Measurements from ENCODE around the gene LRRIQ4.

The LRRIQ4 gene

DNA sequence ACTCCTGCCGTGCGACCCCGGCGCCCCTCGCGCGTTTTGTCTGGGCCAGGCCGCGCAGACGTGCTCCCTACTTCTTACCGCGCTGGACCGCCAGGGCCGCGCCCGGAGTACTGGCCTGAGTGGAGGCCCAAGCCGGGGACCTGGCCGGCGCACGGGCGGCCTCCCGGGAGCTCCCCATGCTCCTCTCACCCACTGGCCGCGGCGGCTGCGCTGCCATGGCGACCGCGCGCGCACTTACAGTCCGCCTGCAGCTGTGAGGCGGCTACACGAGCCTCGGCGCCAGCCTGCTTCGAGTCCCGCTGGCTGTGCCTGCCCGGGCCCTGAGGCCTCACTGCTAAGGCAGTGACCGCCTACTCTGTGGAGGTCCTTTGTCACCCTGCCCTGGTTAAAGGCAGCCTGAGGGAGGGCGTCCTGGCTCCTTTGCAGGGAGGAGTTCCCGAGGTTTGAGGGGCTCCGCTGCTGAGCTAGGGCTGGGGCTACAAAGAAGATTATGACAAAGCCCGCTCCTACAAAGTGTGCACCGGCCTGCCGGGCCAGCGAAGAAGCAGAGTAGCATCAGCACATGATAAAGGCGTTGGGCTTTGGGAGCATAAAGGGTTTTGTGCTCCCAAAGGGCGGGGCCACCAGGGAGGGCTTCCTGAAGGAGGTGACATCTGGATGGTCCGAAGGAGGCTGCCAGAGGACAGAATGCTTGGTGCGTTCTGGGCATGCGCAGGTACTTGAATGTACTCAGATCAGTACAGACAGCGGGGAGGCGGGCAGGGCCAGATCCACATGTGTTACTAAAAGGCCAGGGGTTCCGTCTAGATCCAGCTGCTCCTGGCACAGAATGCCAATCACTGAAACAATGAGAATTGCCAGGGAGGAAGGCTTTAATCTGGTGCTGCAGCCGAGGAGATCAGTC, at the start of gene LRRIQ4, which contains the start of gene LRRC34:
Gene LRRIQ4 (plus strand): TSS at position 539 of the 904 bp plus-strand sequence. CDS start 9,052 bp downstream, outside the sequence.
Gene LRRC34 (minus strand): TSS at position 573 of the 904 bp plus-strand sequence. CDS start 356 bp downstream, at position 217.
- DNase-seq (ENCODE audit: low read depth in 2 of 2), result peak; percentile 60 to 61

DNA sequence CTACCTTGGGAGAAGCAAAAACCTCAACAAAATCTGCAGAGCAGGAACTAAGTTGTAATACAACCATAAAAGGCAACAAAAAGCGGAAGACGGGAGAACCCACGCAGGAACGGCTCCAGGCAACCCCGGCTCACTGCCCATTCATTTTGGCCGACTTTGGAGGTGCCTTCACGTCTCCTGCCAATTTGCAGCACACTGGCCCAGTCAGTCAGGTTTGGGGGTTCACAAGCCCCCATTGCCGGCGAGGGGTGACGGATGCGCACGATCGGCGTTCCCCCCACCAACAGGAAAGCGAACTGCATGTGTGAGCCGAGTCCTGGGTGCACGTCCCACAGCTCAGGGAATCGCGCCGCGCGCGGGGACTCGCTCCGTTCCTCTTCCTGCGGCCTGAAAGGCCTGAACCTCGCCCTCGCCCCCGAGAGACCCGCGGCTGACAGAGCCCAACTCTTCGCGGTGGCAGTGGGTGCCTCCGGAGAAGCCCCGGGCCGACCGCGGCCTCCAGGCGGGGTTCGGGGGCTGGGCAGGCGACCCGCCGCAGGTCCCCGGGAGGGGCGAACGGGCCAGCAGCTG, 48.3 kb upstream of the LRRIQ4 start:
- peak; percentile 41 to 46 for DNase-seq (ENCODE audit: low read depth in 2 of 2)

DNA sequence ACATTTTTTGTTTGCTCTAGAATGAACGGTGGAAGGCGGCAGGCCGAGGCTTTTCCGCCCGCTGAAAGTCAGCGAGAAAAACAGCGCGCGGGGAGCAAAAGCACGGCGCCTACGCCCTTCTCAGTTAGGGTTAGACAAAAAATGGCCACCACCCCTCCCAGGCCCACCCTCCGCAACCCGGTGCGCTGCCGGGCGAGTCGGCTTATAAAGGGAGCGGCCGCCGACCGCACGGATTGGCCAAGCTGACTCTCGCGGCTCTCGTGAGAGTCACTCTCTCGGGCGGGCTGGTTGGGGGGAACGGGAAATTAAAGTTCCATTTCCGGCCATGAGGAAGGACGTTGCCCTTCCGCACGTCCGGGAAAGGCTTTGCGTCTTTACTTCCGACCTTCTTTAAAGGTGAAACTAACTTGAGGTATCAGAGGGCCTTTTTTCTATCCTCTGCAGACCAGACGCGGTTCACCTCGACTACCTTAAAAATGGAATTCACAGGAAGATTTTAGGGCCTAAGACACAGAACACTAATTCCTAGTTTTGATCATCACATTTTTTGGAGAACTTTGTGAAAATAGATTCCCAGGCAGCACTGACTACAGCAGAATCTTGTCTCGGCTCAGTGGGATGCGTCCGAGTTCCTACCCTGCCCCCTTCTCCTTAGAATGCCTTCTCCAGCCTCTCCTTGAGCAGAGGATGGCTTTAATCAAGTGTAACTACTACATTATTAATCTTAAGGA, 47.6 kb upstream of the LRRIQ4 start, which contains the start of gene TERC:
Gene TERC (minus strand): TSS at position 179 of the 731 bp plus-strand sequence.
- peak; percentile 82 to 83 for DNase-seq (ENCODE audit: low read depth in 2 of 2)

DNA sequence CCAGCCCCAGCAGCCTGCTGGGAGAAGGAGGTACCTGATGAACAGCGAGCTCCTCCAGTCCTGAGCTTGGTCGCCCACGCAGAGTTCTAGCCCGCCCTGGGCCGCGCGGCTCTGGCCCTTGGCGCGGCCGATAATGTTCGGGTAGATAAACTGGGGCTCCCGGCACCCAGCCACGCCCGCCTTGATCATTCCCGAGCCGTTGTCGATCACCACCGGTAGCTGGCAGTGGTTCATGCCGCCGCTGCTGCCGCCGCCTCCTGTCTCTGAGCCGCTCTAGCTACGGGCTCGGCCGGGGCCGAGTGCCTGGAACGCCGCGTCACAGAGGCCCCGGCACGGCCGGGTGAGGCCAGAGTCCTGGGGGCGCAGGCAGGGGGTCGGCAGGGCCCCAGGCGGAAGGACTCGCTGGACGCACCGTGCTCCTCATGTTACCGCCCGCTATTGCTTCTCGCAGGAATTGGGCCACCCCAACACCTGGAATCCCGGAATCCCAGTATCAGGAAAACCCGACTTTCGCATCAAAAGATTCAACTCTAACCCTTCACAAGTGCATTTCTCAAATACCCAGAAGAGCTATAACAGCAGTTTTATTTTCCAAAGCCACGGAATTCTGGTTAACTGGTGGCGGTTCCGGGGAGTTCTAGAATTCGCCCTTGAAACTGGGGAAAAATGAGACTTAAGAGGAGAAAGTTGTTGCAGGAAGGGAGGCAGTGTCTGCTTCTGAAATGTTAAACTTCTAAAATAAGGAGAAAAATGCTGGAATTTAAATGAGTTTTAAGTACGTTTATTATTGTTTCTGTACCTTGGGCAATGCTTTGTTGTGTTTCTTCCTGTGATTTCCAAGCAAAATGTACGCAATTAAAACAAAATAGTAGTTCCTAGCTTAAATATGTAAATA, 43.1 kb upstream of the LRRIQ4 start, which contains the start of gene ACTRT3:
Gene ACTRT3 (minus strand): TSS at position 275 of the 895 bp plus-strand sequence. CDS start 41 bp downstream, at position 234.
- peak; percentile 42 to 54 for DNase-seq (ENCODE audit: low read depth in 2 of 2)

DNA sequence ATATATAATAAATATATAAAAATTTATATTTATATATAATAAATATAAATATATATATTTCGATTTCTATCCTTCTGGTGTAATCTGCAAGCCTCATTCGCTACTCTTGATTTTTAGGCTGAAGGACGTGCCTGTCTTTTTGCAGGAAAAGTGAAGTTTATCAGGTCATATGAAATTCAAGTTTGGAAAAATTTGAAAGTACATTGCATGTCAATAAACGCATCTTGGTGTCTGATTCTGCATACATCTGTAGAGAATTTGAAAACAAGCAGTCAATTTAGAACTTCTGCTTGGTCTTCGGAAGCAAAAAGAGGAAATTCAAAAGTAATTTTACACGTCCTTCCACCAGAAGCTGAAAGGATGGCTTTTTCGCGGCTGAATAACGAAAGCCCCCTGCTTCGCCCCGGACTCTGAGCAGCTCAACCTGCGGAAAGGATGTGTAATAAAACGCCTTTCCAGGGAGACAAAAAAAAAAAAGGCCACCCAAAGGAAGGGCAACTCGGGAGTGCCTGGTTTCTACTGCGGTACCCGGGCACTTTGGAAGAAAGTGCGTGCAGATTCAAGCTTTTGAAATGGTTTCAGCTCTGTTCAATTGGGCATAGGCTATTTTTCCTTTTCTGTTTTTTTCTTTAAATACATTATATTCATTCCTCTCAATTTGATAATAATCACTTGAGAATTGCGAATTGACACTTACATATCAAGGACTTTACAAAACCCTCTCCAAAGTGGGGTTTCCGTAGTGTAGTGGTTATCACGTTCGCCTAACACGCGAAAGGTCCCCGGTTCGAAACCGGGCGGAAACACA, 41.0 kb upstream of the LRRIQ4 start:
- DNase-seq (ENCODE audit: low read depth in 2 of 2), result peak; percentile 50 to 78

DNA sequence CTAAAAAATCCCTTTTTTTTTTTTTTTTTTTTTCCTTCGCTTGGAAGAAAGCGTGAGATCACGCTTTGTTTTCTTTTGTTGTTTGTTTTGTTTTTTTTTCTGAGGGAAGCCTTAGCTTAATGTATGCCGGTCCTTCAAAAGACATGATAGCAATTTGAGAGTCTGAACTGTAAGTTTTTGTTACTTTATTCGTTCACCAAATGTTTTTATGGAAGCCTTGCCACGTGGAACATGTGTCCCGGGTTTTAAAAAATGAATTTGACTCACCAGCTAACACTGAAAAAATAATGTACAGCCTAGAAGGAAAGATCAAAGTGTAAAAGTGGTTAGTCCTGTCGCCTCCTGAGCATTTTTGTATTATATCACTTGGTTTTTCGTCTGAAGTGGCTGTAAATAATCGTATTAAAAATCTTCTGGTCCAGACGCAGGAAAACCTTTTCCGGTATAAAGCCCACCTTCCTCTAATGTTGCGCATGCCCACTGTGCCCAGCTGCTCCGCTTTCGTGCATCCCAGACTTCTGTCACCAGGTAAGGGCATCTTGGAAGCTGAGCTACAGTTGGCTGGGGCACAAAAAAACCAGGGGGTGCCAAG, 40.3 kb upstream of the LRRIQ4 start:
- DNase-seq (ENCODE audit: low read depth in 2 of 2), result no peak

DNA sequence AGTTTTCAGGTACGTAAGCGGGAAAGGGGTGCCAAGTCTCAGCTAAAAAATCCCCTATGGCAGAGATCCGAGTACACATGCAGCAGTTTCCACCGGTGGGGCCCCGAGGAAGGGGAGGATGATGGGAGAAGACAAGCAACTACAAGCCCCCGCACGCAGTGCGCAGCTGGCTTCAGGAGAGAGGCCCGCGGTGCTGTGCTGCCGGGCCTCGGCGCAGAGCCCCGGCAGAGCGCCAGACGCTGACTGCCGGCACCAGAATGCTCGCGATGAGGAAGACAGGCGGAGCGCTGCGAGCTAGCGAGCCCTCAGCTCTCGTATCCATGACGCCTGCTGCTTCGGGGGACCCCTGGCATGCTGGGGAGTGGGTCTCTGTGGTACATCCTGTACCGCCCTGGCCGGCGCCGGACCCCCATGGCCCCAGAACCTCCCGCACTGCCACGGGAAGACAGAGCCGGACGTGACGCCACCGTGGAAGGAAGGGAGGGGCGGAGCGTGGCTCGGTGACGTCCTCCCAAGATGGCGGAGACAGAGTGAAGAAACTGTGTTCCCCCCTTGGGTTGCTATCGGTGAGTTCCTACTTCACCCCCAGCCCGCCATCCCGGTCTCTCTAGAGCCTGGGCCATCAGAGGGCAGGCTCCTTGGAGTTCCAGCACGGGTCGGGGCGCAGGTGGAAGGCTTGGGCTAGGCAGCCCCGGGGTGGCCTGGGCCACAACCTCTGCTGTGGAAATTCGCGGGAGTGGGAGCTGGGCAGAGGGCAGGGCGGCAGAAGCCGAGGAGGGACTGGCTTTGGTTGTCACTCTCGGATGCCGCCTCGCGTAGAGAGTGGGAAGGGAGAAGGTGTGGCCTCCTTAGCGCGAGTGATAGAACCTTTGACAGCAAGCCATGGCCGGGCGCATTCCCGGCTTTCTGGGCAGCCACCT, 39.5 kb upstream of the LRRIQ4 start, which contains the start of gene MYNN:
Gene MYNN (plus strand): TSS at position 500 of the 920 bp plus-strand sequence. CDS start 900 bp downstream, outside the sequence.
- DNase-seq (ENCODE audit: low read depth in 2 of 2), result peak; percentile 85 to 87

DNA sequence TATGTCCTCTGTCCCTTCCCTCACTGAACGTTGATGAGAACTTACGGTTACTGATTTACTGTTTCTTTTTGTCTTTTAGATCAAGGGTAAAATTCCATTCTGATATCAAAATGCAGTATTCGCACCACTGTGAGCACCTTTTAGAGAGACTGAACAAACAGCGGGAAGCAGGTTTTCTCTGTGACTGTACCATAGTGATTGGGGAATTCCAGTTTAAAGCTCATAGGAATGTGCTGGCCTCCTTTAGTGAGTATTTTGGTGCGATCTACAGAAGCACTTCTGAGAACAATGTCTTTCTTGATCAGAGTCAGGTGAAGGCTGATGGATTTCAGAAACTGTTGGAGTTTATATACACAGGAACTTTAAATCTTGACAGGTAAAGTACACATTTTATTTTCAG, 38.5 kb upstream of the LRRIQ4 start:
- DNase-seq (ENCODE audit: low read depth in 2 of 2), result no peak

DNA sequence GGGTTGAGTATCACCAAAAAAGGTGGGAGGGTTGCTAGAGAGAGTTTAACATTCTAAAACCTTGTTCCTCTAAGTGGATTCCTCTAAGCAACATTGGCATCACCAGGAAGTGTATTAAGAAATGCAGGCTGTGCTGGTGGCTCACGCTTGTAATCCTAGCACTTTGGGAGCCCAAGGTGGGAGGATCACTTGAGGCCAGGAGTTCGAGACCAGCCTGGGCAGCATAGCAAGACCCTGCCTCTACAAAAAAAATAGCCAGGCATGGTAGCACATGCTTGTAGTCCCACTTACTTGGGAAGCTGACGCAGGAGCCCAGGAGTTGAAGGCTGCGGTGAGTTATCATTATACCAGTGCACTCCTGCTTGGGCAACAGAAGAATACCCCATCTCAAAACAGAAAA, 34.8 kb upstream of the LRRIQ4 start:
- no peak for DNase-seq (ENCODE audit: low read depth in 2 of 2)

DNA sequence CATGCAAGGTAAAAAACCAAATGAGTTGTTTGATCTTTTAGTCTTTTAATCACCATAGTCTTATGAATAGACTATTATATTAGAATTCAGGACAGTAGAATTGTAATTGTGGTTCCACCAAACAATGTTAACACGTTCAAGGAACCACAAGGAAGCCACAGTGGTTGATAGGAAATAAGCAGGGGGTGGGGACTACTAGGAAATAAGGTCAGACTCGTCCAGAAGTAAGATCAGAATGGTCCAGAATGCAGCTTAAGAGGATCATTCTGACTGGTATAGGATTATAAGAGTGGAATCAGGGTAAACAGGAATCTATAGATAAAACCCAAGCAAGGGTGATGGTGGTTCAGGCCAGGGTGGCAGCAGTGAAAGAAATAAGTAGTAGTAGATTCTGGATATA, 31.9 kb upstream of the LRRIQ4 start:
- DNase-seq (ENCODE audit: low read depth in 2 of 2), result no peak

DNA sequence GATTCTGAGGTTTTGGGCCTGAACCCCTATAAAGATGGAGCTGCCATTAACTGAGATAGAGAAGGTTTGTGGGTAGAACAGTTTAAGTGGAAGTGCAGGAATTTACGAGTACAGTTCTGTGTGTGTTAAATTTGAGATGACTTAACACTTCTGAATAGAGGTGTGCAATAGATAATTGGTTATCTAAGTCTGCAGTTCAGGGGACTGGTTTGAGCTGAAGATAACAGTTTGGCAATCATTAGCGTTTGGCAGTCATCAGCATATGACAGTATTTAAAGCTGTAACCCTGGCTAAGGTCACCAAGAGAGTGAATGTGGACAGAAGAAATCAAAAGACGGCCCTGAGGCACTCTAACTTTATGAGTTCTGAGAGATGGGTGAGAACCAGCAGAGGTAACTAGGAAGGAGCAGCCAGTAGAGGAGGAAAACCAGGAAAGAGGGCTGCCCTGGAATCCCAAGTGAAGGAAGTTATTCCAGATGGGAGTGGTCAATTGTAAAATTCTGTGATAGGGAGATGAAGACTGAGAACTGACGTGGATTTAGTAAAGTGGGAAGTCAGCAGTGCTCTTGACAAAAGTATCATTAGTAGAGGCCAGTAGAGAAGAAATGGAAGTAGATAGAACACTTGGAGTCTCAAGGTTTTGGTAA, 31.3 kb upstream of the LRRIQ4 start:
- no peak for DNase-seq (ENCODE audit: low read depth in 2 of 2)

DNA sequence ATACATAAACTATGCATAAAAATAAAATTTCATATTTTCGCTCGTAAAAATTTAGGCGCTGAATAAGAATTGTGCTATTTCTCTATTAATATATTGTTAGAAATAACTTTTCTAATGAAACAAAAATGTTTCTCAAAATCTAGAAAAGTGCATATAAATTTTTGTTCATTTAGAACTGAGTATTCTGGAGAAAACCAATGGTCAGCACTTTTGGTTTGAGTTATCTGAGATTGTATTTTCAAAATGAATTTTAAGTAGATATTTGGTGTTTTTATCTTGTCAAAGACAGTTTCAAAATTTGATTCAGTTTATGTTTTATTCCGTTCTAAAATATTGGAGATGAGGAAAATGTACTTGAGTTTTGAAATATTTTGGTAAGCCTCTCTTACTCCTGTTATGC, 25.6 kb upstream of the LRRIQ4 start:
- no peak for DNase-seq (ENCODE audit: low read depth in 2 of 2)

DNA sequence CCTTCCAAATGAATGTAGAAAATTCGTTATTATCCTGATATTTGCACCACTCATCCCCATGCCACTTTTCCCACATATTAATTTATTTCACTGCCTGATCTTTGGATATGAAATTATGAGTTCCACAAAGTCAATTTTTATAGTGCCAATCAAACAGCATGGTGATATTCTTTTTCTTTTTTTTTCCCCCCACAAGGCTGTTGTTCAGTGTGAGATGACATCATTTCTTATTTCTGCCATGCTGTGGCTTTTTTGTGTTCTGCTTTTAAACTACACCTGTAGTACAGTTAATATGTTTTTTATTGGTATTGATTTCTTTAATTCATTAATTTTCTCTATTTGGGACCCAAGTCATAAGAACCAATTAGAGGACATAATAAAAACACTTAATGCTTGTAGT, 24.9 kb upstream of the LRRIQ4 start:
- DNase-seq (ENCODE audit: low read depth in 2 of 2), result no peak

DNA sequence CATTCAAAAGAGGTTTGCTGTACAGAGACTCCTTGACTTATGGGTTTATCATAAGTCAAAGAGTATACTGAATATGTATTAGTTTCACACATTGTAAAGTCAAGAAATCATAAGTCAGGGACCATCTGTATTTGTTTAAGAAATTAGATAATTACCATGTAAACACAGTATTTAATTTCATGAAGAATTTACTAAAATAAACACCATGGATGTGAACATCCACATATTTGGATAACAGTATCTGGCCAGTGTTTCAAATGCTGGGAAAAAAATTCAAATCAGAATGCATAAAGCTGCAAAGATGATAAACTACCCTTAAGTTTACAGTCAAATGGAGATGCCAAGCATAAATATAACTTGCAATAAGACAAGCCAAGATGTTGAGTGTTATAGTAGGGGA, 22.5 kb upstream of the LRRIQ4 start:
- no peak for DNase-seq (ENCODE audit: low read depth in 2 of 2)

DNA sequence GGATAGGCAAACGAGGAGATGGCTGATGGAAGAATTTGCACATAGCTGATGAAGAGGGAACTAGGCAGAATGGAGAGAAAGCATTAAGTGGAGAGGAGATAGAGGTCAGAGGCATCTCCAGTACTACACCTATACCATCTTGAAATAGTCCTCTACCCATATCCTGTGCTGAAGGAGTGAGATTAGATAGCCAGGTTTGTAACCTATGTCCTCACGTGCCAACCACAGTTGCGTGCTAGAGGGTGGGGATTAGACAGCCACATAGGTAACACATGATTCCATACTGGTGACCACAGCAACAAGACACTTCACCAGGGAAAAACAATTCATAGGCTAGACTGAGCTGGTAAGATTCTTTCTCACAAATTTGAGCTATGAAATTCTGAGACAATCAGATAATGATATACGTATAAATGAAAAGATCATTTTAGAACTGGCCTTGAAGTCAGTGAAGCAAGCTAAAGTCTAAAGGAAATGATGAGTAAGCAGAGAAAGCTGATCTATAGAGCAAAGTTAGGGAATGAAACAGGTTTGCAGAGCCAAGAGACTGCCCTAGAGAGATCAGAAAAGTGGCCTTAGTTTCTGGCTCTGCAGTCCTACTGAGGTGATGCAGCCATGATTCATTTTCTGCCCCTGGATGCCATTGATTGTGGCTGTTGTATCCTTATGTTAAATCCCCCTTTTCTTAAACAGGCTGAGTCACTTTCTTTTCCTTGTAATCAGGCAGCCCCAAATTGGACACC, 21.8 kb upstream of the LRRIQ4 start:
- DNase-seq (ENCODE audit: low read depth in 2 of 2), result no peak

DNA sequence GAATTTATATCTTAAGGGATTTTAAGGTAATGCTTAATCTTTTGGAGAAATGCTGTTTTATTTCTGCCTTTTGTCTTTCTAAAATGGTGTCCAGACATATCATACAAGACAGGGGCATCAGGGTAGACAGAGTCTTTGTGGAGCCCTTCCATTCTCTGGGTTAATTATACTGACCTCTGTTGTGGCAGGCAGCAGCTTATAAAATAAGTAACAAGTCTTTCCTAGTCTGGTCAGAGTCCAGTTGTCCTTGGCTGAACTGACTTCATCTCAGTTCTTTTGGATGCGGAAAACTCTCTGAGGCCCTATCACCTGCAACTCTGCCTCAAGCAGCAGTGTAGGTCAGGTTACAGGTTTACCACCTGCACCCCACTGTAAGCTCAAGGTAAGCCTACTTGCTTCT, 20.3 kb upstream of the LRRIQ4 start:
- no peak for DNase-seq (ENCODE audit: low read depth in 2 of 2)

DNA sequence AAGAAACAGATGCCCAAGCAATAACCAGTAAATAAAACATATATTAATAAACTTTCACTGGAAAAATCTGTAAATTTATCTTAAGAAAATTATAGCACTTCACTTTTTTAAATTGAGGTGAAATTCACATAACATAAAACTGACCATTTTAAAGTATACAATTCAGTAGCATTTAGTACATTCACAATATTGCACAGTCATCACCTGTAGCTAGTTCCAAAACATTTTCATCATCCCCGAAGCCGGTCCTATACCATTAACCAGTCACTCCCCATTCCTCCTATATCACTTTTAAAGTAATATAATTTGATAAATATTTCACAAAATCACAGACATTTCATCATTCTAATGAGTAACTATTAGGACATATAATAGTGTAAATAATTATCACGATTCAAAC, 8.0 kb upstream of the LRRIQ4 start:
- no peak for DNase-seq (ENCODE audit: low read depth in 2 of 2)
